ENCODE results near the gene RLN3. TPM values are rescaled to one million over a fixed set of nuclear protein-coding genes. Genes with fewer than 3 reads are reported as not detected.

Gene RLN3
- total and polyA plus RNA-seq, 4 donors, result not detected

- TF ChIP-seq CTCF (IDR thresholded peaks at IDR 0.05; ENCODE audit: low read depth, low read length, missing input control), result no peak
- no peak for TF ChIP-seq TAF1 (conservative IDR thresholded peaks at IDR 0.05)
- TF ChIP-seq ZBTB33 (IDR thresholded peaks at IDR 0.05), result no peak
- no peak for TF ChIP-seq RXRA (IDR thresholded peaks at IDR 0.05)
- TF ChIP-seq YY1 (IDR thresholded peaks at IDR 0.05), result no peak
Measured at GRCh38 chr19:14062558-14062855, 34.6 kb downstream of the RLN3 start (continued).

GRCh38 chr19:14063105-14063504, 35.2 kb downstream of the RLN3 start:
- TF ChIP-seq SP1 (IDR thresholded peaks at IDR 0.05) (no peak), YY1 (IDR thresholded peaks at IDR 0.05) (no peak), ATF3 (IDR thresholded peaks at IDR 0.05) (no peak), EGR1 (IDR thresholded peaks at IDR 0.05; ENCODE audit: low read depth in 2 of 2) (no peak), HNF4A (conservative IDR thresholded peaks at IDR 0.05) (no peak), CTCF (IDR thresholded peaks at IDR 0.05; ENCODE audit: low read depth, low read length, missing input control) (no peak), TAF1 (conservative IDR thresholded peaks at IDR 0.05) (no peak), JUND (IDR thresholded peaks at IDR 0.05) (no peak), NR2F2 (IDR thresholded peaks at IDR 0.05) (no peak), RAD21 (IDR thresholded peaks at IDR 0.05) (no peak), ZBTB33 (IDR thresholded peaks at IDR 0.05) (no peak), RXRA (IDR thresholded peaks at IDR 0.05) (no peak), MAX (IDR thresholded peaks at IDR 0.05) (no peak), GABPA (IDR thresholded peaks at IDR 0.05 in 1 of 2, conservative IDR thresholded peaks at IDR 0.05 in 1 of 2) (no peak)
- no peaks in the 10 kb centered on the region for H3K9me3 ChIP-seq (ENCODE audit: control insufficient read depth in 4 of 4, low read length in 3 of 4)
- H3K4me3 ChIP-seq (ENCODE audit: low read depth in 1 of 3, low read length in 3 of 3), result no peak overlapping the region
- H3K36me3 ChIP-seq (ENCODE audit: control insufficient read depth in 4 of 4, insufficient read depth in 3 of 4, low read depth in 1 of 4, low read length in 3 of 4), result peaks cover 0 to 2% (median 0%) of the 10 kb centered on the region in 4 donors
- H3K4me1 ChIP-seq (ENCODE audit: control insufficient read depth in 4 of 4, insufficient read depth in 4 of 4, low read length in 3 of 4), result peaks cover 0 to 39% (median 24%) of the 10 kb centered on the region in 4 donors
- WGBS, result 77% methylated on average over 7 of the region's 7 CpGs
- H3K9ac ChIP-seq (ENCODE audit: low read depth in 1 of 2, low read length in 2 of 2), result no peak overlapping the region
- H3K27me3 ChIP-seq (ENCODE audit: control insufficient read depth in 4 of 4, insufficient read depth in 4 of 4, low read length in 3 of 4), result peaks cover 0 to 3% (median 0%) of the 10 kb centered on the region in 4 donors
- no peak for DNase-seq (ENCODE audit: low spot score)
- no peak overlapping the region for H3K27ac ChIP-seq (ENCODE audit: low read depth in 1 of 2, low read length in 2 of 2)

Measured in liver (tissue), 9 donors.